WERI-Rb-1 (cell line): ENCODE data around the gene TRIM2.

Source experiments
- DNase-seq: peaks from one replicate; pipeline ENCODE4 v3.0.0-alpha.2; 2020
- H3K27ac ChIP-seq: fragments of 250-450 bp; sonication (Bioruptor Pico); 2 replicates; pipeline ENCODE4 v1.5.1; 2020; ENCODE audit warnings: mild to moderate bottlenecking, moderate library complexity
- H3K27me3 ChIP-seq: fragments of 250-450 bp; sonication (Bioruptor Pico); 2 replicates; pipeline ENCODE4 v1.5.1; 2021; ENCODE audit warnings: mild to moderate bottlenecking, low read depth, moderate library complexity; ENCODE audit not compliant: insufficient read depth, severe bottlenecking
- H3K36me3 ChIP-seq: fragments of 250-450 bp; sonication (Bioruptor Pico); 2 replicates; pipeline ENCODE4 v1.5.1; 2020; ENCODE audit warnings: mild to moderate bottlenecking, moderate library complexity
- H3K4me3 ChIP-seq: 2 replicates; pipeline ENCODE4 v1.5.1; 2011; ENCODE audit warnings: low read depth, mild to moderate bottlenecking, control low read depth, low read length
- H3K9me3 ChIP-seq: fragments of 250-450 bp; sonication (Bioruptor Pico); 2 replicates; pipeline ENCODE4 v1.5.1; 2021; ENCODE audit warnings: mild to moderate bottlenecking, moderate library complexity; ENCODE audit not compliant: severe bottlenecking
- TF ChIP-seq, protein P1 (sequence below): IDR thresholded peaks from 2 replicates; pipeline ENCODE4 v1.5.1; 2011; ENCODE audit warnings: low read depth, mild to moderate bottlenecking, control low read depth, inconsistent platforms, low read length

TRIM2 gene

DNA sequence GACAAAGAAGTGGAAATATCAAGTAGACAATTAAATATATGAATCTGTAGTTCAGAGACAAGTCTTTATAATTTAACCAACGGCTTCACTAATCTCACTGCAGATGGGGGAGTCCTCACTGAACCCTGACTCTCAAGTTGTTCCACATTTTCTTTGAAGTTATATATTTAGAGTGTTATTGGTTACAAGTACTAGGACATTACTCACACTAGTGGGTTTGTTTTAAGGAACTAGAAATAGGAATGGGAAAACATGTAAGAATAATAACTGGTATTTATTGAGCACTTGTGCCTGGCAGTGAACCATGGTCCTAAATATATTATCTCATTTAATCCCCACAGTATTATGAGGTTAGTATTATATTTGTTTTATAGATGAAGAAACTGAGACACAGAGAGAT is 162.2 kb downstream of the TRIM2 start:
- Histone ChIP-seq H3K27ac (no peak overlapping the region), H3K36me3 (peaks cover 16% of the 10 kb centered on the region), H3K9me3 (no peaks in the 10 kb centered on the region), H3K27me3 (no peaks in the 10 kb centered on the region), H3K4me3 (no peak overlapping the region)
- TF ChIP-seq, protein P1, sequence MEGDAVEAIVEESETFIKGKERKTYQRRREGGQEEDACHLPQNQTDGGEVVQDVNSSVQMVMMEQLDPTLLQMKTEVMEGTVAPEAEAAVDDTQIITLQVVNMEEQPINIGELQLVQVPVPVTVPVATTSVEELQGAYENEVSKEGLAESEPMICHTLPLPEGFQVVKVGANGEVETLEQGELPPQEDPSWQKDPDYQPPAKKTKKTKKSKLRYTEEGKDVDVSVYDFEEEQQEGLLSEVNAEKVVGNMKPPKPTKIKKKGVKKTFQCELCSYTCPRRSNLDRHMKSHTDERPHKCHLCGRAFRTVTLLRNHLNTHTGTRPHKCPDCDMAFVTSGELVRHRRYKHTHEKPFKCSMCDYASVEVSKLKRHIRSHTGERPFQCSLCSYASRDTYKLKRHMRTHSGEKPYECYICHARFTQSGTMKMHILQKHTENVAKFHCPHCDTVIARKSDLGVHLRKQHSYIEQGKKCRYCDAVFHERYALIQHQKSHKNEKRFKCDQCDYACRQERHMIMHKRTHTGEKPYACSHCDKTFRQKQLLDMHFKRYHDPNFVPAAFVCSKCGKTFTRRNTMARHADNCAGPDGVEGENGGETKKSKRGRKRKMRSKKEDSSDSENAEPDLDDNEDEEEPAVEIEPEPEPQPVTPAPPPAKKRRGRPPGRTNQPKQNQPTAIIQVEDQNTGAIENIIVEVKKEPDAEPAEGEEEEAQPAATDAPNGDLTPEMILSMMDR: no peak
- DNase-seq: no peak

GRCh38 chr4:153367092-153367491 is 162.8 kb downstream of the TRIM2 start:
- no peak overlapping the region for H3K27ac ChIP-seq
- no peak overlapping the region for H3K4me3 ChIP-seq
- H3K36me3 ChIP-seq: peaks cover 16% of the 10 kb centered on the region
- no peaks in the 10 kb centered on the region for H3K9me3 ChIP-seq
- no peak for DNase-seq
- H3K27me3 ChIP-seq: no peaks in the 10 kb centered on the region
- TF ChIP-seq, protein P1: no peak

DNA sequence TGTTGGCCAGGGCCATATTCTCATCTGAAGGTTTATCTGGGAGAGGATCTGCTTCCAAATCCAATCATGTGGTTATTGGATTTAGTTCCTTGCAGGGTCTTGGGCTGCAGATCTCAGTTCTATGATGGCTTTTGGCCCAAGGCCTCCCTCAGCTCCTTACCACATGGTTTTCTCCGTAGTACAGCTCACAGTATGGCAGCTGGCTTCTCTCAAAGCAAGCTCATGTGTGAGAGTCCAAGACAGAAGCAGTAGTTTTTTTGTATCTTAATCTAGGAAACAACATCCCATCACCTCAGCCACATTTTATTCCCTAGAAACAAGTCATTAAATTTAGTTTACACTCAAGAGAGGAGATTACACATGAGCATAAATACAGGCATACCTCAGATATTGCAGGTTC is 164.8 kb downstream of the TRIM2 start:
- TF ChIP-seq, protein P1: no peak
- Histone ChIP-seq H3K9me3 (peaks cover 4% of the 10 kb centered on the region), H3K4me3 (no peak overlapping the region), H3K36me3 (peaks cover 16% of the 10 kb centered on the region), H3K27ac (no peak overlapping the region), H3K27me3 (no peaks in the 10 kb centered on the region)
- no peak for DNase-seq

GRCh38 chr4:153371701-153372234 is 167.5 kb downstream of the TRIM2 start:
- H3K9me3 ChIP-seq: peaks cover 4% of the 10 kb centered on the region
- H3K4me3 ChIP-seq: no peak overlapping the region

DNA sequence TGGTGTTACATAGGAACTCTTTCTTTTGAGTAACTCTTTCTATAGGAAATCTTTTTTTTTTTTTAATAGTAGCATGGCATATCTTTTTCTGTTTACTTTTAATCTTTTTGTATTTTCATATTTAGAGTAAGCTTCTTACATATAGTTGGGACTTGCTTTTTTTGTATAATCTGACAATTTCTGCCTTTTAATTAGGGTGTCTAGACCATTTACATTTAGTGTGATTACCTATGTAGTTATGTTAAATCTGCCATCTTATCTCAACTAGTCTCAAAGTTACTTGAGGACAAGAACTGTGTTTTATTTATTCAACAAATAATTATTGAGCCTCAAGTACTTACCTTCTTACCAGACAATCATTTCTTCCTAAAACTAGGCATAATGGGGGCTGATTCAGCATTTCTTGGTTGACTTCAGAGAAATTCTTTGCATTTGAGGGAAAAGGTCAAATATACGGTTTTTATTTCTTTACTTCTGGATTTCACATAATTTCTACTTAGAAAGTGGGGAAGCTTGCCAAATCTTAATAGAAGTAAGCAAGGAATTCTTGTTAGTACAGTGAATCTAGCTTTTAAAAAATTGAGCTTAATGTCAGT is 168.8 kb downstream of the TRIM2 start:
- DNase-seq: no peak
- TF ChIP-seq, protein P1: no peak
- Histone ChIP-seq H3K4me3 (no peak overlapping the region), H3K9me3 (peaks cover 4% of the 10 kb centered on the region), H3K36me3 (peaks cover 8% of the 10 kb centered on the region), H3K27ac (no peak overlapping the region), H3K27me3 (no peaks in the 10 kb centered on the region)

More at GRCh38 chr4:153371701-153372234, 167.5 kb downstream of the TRIM2 start:
- Histone ChIP-seq H3K27me3 (no peaks in the 10 kb centered on the region), H3K27ac (no peak overlapping the region), H3K36me3 (peaks cover 13% of the 10 kb centered on the region)
- no peak for DNase-seq
- TF ChIP-seq, protein P1: no peak

GRCh38 chr4:153374442-153374841 is 170.2 kb downstream of the TRIM2 start:
- Histone ChIP-seq H3K27ac (no peak overlapping the region), H3K27me3 (no peaks in the 10 kb centered on the region), H3K9me3 (peaks cover 4% of the 10 kb centered on the region), H3K4me3 (no peak overlapping the region), H3K36me3 (peaks cover 8% of the 10 kb centered on the region)
- DNase-seq: no peak
- TF ChIP-seq, protein P1: no peak
